Endothelial cell of hepatic sinusoid (primary cell): ENCODE data around the gene ABRACL.

Experiments
- in situ Hi-C: cut with HindIII; loops from 2 replicates; pipeline ENCODE4 v1.10.0; 2017; ENCODE audit warnings: low sequenced_read_pairs

The ABRACL gene

DNA sequence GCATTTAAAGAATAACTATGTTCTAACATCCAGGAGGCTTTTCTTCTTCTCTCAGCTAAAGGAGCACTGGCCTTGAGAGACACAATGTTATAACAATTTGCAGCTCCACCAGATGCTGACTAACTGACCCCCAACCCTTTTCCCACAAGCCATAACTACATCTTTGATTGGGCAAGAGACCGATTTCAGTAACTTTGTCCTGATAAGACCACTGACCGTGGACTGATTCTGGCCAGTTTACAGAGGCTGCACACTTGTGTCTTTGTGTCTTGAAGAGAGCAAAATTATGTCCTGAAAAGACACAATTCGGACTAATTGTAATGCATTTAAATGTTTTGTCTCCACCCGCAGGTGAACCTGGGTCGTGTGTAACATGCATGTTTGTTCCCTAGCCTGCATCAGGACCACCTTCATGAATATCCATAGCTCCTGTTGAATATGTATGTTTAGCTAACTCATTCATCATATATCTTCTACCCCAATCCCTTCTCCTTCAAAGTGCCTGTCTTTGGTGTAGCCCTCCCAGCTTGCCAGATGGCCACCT, 22.3 kb downstream of the ABRACL start:
- in situ Hi-C loops, result no loop called here

DNA sequence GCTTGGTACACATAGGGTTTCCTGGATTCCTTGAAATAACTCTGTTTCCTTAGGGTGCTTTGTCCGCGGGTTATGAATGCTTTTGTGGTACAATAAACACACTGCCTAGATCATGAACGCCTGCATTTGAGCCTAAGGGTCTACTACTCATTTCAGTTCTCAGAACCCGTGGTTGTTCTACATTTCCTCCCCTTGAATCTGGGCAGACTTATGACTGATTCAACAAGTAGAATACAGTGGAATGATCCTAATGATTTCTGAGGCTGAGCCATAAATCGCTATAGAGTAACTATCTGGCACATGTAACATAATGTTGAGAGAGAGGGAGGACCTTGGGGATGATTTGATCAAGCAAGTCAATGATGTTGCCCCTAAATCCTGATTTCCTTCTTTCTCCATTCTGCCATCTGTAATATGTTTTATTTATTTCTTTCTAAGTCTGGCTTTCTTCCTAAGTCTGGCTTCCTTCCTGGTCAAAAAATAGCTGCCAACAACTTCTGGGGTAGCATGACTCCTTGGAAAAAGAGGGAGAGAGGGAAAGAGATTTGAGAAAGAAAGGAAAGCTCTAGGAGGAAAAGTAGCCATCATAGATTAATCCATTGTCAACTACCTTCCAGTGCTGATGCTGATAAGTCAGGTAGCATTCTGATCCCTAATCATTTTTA, 23.0 kb downstream of the ABRACL start:
- in situ Hi-C loops, result no loop called here

DNA sequence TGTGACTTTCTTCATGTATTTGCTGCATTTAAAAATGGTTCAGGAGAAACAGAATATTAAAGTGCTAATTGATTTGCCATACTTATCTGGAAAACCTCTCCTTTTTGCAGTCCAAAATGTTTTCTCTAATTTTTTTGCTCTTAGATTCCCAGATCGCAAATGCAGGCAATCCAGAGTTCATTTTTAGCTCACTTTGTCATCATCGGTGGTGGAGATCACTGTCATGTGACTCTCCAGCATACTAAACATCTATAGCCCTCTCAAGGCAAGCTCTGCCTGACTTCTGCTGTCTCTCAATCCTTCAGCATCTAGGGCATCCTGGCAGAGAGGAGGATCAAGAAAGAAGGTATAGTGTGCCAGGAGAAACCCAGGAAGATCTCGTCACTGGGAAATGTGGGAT, 24.8 kb downstream of the ABRACL start:
- in situ Hi-C loops, result no loop called here

DNA sequence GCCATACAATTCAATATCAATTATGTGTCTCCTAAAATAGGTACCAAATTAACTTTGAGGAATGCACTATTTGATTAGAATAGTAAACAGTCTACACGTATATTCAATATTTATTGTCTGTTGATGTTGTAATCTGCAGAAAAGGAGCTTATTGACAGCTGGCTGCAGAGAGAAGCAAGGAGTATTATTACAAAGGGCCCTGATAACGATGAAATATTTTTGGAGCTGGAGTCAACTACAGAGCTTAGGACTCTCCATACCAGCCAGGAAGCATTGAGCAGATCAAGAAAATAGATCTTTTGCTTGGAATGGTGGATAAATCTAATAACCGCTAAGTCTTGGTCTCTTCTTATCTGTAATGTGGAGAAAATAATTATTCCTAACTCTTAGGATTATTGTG, 25.5 kb downstream of the ABRACL start:
- in situ Hi-C loops, result no loop called here

DNA sequence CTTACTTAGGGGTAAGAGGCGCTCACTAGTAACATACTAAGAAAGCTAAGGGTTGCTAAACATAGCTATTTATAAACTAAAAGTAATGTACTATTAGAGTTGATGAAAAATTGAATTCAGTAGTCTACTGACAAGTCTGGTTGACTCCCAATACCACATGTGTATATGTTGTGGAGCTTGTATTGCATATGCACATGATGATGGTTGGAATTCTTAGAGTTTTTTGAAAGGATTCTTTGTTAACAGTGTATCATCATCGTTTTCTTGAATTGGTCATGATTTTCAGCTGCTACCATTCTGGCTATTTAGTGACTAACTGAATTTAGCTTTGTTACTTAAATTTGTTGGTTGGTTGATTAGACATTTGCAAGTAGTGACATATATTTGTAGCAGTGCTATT, 27.2 kb downstream of the ABRACL start:
- in situ Hi-C loops, result no loop called here

DNA sequence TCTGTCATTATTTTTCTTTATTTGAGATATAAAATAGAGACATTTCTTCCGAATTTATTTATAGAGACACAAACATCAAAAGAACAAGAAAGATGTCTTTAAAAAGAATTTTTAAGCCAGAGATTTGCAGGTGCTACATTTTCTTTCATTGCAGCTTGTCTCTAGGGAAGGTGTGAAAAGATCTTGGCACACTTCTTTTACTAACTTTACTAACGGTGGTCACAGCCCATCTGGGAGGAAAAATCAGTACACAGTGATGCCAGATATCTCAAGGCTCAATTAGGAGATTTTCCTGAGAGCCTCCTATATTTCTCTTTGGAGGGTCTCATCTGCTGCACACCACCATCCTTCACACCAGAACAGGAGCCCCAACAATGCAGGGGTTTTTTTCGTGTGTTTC, 29.5 kb downstream of the ABRACL start:
- in situ Hi-C loops, result no loop called here

DNA sequence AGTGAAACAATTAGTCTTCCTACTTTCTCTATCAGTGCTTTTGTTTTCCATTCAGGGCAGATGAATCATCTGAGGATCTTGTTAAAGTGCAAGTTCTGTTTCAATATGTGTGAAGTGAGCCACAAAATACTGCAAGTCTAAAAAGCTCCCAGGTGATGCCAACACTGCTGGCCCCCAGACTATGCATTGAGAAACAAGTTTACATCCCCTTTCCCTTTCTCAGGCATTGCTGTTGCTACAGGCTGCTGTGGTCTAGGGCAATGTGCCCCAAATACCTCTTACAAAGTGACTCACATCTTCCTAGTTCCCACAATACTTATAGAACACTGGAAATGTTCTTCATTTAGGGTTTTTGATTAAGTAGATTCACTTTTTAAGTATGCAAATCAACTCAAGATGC, 31.8 kb downstream of the ABRACL start:
- in situ Hi-C loops, result no loop called here

DNA sequence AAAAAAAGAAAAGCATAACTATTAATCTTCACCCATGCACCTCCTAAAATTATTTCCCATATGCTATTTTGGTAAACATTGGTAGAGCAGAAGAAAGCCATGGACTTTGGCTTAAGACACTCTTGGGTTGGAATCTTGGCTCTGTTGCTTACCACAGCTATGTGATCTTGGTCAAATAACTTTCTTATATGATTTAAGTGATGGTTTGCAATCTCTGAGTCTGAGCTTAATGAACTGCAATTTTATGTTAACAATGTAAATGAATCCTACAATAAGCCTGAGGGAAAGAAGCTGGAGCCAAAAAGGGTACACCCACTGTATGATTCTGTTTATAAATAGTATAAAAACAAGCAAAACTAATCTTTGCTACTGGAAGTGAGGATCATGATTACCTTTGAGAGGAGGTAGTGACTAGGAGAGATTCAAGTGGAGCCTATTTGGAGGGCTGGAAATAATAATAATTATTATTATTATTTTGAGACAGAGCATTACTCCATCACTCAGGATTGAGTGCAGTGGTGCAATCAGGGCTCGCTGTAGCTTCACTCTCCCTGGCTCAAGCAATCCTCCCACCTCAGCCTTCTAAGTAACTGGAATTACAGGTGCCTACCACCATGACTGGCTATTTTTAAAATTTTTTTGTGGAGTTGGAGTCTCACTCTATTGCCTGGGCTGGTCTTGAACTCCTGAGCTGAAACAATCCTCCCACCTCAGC, 34.5 kb downstream of the ABRACL start:
- in situ Hi-C loops, result no loop called here

DNA sequence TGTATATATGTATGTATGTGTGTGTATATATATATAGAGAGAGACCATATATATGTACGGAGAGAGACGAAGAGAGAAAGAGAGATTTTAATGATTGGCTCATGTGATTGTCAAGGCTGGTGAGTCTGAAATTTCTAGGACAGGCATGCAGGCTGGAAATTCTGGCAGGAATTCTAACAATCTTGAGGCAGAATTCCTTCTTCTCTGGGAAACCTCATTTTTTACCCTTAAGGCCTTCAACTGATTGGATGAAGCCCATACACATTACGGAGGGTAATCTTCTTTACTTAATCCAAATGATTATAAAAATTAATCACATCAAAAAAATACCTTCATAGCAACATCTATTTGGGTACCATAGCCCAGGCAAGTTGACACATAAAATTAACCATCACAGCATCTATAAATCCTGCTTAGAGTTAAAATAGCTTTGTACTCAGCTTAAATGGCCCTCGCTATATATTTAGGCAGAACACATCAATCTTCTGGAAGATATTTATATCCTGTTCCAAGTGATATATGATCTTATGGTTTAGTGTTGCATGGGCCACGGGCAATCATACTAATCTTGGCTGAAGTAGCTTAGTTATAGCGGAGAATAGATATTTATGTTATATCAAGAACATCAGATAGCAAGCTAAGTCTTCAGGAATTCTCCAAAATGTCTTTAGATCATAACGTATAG, 36.6 kb downstream of the ABRACL start:
- in situ Hi-C loops, result no loop called here

DNA sequence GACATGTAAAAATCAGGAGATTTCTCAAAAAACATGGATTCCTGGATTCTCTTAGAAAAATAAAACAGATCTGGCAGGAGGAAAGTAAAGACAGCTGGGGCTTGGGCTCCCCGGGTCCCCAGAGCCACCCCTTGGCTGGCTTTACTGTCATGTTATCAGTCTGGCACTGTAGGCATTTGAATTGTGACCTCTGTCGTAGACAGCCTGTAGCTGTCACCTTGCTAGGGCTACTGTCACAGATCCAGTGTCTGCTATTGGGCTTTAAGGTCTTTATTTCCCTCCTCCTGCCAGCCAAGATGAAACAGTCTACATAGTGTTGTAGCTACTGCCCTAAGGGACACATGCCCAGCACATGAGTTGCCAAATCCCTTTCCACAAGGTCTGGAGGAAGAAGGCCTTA, 37.5 kb downstream of the ABRACL start:
- in situ Hi-C loops, result no loop called here

DNA sequence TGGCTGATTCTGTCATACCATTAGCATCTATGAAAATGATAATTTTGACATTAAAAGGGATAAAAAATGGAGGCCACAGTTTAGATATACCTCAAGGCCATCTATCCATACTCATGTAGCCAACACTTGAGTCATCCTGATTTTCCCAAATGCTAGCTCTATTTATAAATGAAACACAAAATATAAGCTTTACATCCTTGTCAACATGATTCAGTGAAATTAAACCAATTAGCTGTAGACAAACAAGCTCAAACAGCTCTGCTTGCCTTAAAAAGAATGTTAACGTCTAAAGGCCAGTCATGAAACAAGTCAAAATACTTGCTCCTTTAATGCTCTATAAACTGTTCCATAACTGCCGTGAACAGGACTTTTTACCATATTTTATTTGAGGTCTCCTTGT, 40.3 kb downstream of the ABRACL start:
- in situ Hi-C loops, result no loop called here

DNA sequence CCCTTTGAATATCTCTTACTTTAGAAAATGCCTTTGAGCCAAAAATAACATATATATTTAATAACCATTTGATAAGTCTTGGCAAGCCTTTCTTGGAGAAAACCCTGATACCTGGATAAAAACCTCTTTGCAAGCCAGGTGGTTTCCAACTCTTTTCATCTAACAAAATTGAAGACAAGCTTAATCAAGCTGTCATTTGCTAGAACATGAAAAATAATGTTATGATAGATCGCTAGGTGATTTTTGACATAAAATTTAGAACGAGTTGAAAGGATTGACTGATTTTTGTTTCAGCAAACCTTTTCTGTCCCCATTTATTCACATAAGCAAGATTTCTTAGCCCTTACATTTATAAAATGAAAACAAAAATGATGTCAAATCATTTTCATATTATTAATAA, 44.6 kb downstream of the ABRACL start:
- in situ Hi-C loops, result loop anchor here (5.0 kb wide), 1 partner anchor 41 kb away; no protein-coding TSS in a partner anchor

DNA sequence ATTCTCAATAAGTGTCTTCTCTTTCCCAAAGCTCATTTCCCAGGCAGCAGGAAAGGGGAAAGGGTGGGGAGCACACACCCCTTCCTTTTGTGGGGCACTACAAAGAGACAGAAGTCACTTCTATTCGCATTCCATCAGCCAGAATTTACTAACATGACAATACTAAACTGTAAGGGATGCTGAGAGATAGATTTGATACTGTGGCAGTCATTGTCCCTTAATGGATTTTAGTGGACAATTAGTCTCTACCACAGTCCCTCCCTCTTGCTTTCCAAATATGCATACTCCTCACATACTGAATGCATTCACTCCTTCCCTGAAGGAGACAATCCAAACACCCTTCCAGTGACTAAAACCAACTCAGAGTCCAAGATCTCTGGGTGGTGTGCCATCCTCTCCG, 50.5 kb downstream of the ABRACL start:
- in situ Hi-C loops, result no loop called here

DNA sequence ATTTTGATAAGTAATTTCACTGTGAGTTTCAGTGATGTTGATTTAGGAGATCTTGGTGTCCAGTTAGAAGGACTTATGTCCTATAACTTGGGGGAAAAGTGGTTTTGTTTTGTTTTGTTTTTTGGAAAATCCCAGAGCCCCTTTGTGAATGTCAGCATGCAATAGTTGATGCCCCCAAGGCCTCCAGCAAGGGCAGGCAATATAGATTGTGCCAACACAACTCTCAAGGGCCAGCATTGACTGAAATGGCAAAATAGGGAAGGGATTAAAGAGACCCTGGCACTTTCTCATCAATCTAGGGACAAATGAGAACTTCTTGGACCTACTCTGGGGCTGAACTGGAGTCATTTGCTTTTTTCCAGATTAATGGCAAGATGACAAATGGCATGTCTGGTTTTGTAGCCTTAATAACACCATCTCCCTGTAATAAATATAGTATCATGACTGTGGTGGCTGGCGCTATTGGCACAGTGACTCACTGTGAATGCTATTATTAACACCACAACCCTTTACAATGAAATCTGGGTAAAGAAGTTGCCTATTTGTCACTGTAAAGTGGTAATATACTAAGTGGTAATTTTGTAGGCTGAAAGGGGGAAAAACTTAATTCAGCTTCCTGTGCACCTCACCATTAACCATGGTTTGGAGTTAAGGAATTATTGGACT, 51.8 kb downstream of the ABRACL start:
- in situ Hi-C loops, result no loop called here

DNA sequence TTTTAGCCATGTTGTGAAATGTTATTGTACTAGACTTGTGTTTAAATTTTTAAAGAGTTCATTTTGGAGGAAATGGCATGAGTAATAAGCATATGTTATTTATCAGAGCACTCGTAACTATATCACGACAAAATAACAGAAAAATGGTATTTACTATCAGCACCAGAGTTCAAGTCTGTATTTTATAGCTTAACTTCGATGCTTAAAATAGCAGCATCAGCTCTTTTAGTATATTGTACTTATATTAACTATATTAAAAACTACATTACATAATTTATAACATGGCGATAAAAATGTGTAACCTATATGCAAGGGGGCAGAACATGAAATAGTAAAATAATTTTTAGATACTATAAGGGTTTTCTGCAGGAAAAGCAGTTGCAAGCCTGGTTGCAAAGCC, 52.9 kb downstream of the ABRACL start:
- in situ Hi-C loops, result no loop called here

DNA sequence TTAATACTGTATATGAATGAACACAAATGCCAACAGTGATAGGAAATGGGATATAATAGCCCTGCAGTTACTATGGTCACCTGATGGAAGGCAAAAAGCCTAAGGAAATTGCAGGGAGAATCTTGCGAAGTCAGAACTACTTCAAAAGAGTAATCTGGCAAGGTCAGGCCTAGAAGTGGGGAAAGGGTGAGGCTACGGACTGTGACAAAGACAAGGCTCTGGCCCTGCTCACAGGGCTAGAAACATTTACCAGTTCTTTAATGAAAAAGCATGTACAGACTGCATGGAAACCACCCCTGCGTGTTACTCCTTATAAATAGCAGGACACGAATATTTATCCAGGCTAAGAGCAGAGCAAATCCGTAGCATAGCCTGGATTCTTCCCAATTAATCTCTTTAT, 53.8 kb downstream of the ABRACL start:
- in situ Hi-C loops, result no loop called here

DNA sequence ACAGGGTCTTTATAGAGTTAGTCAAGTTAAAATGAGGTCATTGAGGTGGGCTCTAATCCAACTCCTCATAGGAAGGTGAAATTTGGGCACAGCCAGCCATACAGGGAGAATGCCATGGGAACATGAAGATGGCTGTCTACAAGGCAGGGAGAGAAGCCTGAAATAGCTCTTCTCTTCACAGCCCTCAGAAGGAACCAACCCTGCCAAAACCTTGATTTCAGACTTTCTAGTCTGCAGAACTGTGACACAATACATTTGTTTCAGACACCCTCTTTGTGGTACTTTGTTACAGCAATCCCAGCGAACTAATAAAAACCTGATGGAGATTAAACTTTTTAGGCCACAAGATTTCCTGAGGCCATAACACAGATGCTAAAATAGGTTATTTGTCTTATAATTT, 63.3 kb downstream of the ABRACL start:
- in situ Hi-C loops, result no loop called here
